Fibroblast of upper back skin (primary cell): ENCODE data around the gene IGF2BP3.

Experiments used
- DNase-seq: peaks from one replicate; pipeline ENCODE4 v3.0.0-alpha.2; 2013

The IGF2BP3 gene

GRCh38 chr7:23373151-23374004, 96.9 kb downstream of the IGF2BP3 start:
- DNase-seq = peak; percentile 34

- DNase-seq = peak; percentile 24
Observed at GRCh38 chr7:23372611-23373010, 97.7 kb downstream of the IGF2BP3 start.

- DNase-seq = no peak
Observed at GRCh38 chr7:23371654-23372053, 98.6 kb downstream of the IGF2BP3 start.

- DNase-seq = no peak
Observed at GRCh38 chr7:23369695-23370404, 100.4 kb downstream of the IGF2BP3 start.

GRCh38 chr7:23369100-23369499, 101.2 kb downstream of the IGF2BP3 start:
- DNase-seq = no peak

GRCh38 chr7:23358152-23358674, 112.1 kb downstream of the IGF2BP3 start:
- DNase-seq = no peak

DNA sequence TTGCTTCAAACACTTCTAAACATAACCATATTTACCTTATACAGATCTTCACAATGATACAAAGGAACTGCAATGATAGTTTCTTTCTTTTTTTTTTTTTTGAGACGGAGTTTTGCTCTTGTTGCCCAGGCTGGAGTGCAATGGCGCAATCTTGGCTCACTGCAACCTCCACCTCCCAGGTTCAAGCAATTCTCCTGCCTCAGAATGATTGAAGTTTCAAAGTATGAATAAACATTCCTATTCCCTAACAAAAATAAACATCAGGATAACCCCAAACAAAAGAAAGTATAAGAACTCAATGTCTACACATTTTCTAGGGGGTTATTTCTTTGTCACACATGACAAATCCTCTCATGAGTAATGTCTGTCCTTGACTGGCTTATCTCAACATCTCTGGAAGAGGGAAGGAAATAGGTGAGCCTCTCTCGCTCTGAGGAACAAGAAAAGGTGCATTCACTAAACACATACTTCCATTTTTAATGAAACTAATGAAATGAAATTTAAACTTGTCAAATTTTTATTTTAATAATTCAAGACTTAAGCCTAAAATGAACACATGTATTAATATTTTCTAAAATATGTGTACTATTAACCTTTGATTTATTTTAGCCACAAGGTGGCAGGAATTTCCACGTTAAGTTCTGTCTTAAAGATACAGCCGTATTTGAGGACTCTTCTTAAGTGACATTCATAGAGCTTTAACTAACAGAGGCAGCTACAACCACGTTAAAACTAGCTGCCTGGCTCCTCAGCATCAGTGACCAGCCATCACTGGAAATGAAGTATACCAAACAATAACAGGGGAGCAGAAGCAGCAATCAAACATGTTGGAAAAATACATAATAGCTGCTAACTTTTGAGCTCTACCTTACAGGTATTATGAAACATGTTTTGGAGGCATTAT, 112.8 kb downstream of the IGF2BP3 start:
- peak; percentile 39 for DNase-seq

- DNase-seq = no peak
Observed at GRCh38 chr7:23356726-23357125, 113.6 kb downstream of the IGF2BP3 start.

DNA sequence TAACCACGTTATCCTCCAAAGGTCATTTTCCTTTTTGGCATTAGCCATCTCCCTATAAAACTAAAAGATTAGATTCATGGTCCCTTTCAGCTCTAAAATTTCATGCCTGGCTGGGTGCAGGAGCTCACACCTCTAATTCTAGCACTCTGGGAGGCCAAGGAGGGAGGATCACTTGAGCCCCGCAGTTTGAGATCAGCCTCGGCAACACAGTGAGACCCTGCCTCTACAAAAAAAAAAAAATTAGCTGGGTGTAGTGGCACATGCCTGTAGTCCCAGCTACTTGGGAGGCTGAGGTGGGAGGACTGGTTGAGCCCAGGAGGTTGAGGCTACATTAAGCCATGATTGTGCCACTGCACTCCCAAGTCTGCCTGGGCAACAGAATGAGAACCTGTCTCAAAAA, 114.1 kb downstream of the IGF2BP3 start:
- no peak for DNase-seq

- no peak for DNase-seq
Observed at GRCh38 chr7:23353172-23353571, 117.1 kb downstream of the IGF2BP3 start.

DNA sequence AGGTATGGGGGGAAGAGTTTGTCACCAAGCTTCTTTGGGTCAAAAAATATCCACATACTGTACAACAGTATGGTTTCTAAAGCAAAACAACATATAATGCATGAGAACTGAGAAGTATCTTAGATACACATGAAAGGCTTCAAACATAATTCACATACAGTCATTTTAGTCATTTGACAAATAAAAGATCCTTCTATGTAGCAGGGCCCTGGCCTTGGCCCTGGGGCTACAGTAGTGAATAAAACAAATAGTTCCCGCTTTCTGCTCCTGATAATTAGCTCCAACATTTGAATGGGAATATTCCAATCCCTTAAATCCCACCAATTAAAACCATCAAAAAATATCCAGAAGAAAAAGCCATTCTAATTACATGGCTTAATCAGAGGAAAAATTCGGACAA, 119.8 kb downstream of the IGF2BP3 start:
- no peak for DNase-seq

DNA sequence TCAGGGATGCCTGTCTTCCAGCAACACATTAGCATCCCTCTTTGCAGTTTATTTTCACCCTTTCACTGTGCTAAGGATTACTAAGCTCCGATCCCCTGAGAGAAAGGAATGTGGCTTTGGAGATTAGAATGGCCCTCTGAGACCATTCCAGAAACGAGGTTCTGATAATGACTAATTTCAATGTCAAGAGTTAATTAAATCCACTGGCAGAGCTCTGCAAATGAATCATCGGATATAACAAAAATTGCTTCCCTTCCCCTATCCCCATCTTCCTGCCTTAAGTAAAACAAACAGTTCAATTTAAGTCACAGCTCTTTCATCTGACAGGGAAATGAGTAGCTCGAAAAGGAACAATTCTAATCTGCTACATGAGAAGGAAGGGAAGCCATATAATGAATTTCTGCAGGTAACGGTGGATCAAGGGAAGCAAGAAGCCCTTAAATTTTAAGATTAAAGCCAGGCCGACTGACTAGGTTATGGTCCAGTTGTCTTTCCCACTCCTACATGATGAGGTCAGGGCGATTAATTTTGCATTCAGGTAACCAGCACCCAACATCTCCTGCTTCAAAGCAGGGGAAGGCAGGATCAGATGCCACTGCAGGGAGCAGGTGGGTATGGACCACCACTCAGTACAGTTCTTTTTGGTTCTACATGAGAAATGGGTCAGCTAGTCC, 120.7 kb downstream of the IGF2BP3 start:
- DNase-seq = peak; percentile 88

- DNase-seq = peak; percentile 82
Observed at GRCh38 chr7:23347682-23348180, 122.6 kb downstream of the IGF2BP3 start.

- DNase-seq = no peak
Observed at GRCh38 chr7:23347033-23347681, 123.1 kb downstream of the IGF2BP3 start.

DNA sequence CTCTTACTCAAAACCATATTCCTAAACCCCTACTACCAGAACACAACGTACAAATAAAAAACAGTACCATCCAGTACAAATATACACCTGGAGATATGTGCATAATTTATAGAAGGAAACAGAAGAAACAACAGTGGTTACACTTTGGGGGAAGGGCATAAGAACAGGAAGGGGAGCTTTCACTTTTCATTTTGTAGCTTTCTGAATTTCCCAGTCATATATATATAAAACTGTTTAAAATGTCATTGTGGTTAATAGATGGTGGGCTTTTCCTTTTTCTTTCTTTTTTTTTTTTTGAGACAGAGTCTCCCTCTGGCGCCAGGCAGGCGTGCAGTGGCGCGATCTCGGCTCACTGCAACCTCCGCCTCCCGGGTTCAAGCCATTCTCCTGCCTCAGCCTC, 124.0 kb downstream of the IGF2BP3 start:
- DNase-seq = no peak

GRCh38 chr7:23345601-23346000, 124.7 kb downstream of the IGF2BP3 start:
- DNase-seq = no peak

- no peak for DNase-seq
Observed at GRCh38 chr7:23343806-23344475, 126.3 kb downstream of the IGF2BP3 start.

DNA sequence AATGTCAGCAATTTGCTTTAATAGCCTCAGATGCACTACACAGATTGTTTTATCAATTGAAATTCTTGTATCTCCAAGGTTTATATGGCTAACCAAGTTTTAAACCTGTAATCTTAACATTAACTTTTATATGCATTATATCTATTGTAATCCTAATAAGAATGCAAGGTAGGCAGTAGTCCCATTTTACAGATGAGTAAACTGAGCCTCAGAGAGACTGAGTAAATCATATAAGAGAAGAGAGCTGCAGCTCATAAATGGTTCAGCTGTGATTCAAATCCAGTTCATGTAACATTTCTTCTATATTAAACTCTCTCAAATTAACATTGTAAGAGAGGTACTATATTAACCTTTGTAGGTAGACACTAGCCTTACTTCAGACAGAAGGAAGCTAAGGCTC, 127.2 kb downstream of the IGF2BP3 start:
- no peak for DNase-seq

DNA sequence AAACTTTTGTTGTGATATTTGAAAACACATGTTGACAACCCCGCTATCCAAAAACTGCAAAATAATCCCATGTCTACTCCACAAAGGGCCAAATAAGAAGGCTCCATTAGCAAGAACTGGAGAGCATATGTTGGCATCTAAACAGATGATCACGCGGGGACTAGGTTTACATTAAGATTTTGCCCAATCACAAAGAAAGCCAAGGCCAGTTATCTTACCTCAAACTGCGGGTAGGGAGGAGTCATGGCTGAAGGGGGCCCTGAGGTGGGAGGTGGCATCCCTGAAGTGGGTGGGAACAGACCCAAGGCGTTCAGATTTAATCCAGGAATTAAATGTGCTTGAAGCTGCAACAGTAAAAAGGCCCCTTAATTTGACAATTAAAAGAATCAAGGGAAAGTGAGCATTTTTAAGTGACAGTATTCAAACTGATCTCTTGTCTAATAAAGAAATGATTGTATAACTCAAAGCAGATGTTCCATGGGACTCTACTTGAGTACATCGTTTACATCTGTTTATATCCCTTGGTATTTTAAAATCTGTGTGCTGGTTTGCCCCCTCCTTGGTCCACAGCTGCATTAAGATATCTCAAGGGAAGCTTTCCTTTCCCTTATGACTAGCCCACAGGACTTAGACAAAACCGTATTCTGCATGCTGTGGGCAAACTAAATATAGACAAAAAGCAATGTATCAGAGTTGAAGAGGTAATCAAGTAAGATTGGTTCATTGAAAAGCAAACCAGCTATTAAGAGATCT, 128.3 kb downstream of the IGF2BP3 start:
- DNase-seq = peak; percentile 36

- DNase-seq = no peak
Observed at GRCh38 chr7:23338863-23339262, 131.4 kb downstream of the IGF2BP3 start.
